ENCODE measurements around the gene TP53AIP1. TPM values are rescaled to one million over a fixed set of nuclear protein-coding genes. Genes with fewer than 3 reads are reported as not detected.
"Not testable (repeated sequence)": the region's sequence is repeated elsewhere in the genome, so short reads cannot be mapped to it uniquely, and the experiment has no call there.

The TP53AIP1 gene
- polyA plus RNA-seq, 2 of the 4 experiments (the other 2 are of a cell fraction) = 0.03 to 0.08 TPM

GRCh38 chr11:128924104-128924503 is 18.6 kb downstream of the TP53AIP1 start:
- DNase-seq (ENCODE audit: low read depth in 1 of 2, low spot score in 1 of 2) = no peak
- CTCF ChIA-PET = interaction anchor here (2.8 kb wide), 1 partner anchor 18 kb away, joined by 7 read pairs; no protein-coding TSS in a partner anchor
- H3K4me3 ChIP-seq = no peak overlapping the region

GRCh38 chr11:128921793-128922192 is 20.9 kb downstream of the TP53AIP1 start:
- no peak for TF ChIP-seq POLR2AphosphoS2 (conservative IDR thresholded peaks at IDR 0.05; ENCODE audit: low read length)
- TF ChIP-seq CTCF (IDR thresholded peaks at IDR 0.05) = no peak
- no peak for TF ChIP-seq ATOH8 (CRISPR knock-in tag; IDR thresholded peaks at IDR 0.05; ENCODE audit: low read depth)
- TF ChIP-seq HMGXB4 (CRISPR knock-in tag; IDR thresholded peaks at IDR 0.05; ENCODE audit: borderline replicate concordance) = no peak
- no peak for TF ChIP-seq PHF8 (IDR thresholded peaks at IDR 0.05; ENCODE audit: borderline replicate concordance, low read depth)
- TF ChIP-seq ZFP36 (IDR thresholded peaks at IDR 0.05; ENCODE audit: borderline replicate concordance, partially characterized antibody) = no peak
- TF ChIP-seq FOSB (CRISPR knock-in tag; IDR thresholded peaks at IDR 0.05) = no peak
- no peak for TF ChIP-seq GATA3 (IDR thresholded peaks at IDR 0.05; ENCODE audit: borderline replicate concordance)
- TF ChIP-seq USF2 (IDR thresholded peaks at IDR 0.05) = no peak
- no peak for TF ChIP-seq HOXA7 (CRISPR knock-in tag; IDR thresholded peaks at IDR 0.05)
- no peak for TF ChIP-seq KDM1A (IDR thresholded peaks at IDR 0.05; ENCODE audit: low read depth)
- FAIRE-seq = no peak
- no peak for DNase-seq (ENCODE audit: low read depth in 1 of 2, low spot score in 1 of 2)
- no peak overlapping the region for H3K4me2 ChIP-seq
- H3K9me3 ChIP-seq = no peaks in the 10 kb centered on the region
- no peak overlapping the region for H3K4me3 ChIP-seq
- POLR2A ChIA-PET = no interaction called here
- 87% methylated on average over 4 of the region's 4 CpGs for WGBS (ENCODE audit: missing lambda C conversion rate)
- H3K4me1 ChIP-seq = no peaks in the 10 kb centered on the region
- H3K27ac ChIP-seq = no peak overlapping the region
- no peak for ATAC-seq
- CTCF ChIA-PET = interaction anchor here (4.5 kb wide), 1 partner anchor 37 kb away, joined by 25 read pairs; no protein-coding TSS in a partner anchor

More at GRCh38 chr11:128924104-128924503, 18.6 kb downstream of the TP53AIP1 start:
- POLR2A ChIA-PET = no interaction called here
- ATAC-seq (no peak), FAIRE-seq (no peak)
- Histone ChIP-seq H3K27ac (no peak overlapping the region), H3K4me2 (no peak overlapping the region), H3K4me1 (no peaks in the 10 kb centered on the region), H3K9me3 (no peaks in the 10 kb centered on the region)
- WGBS (ENCODE audit: missing lambda C conversion rate) = 61% methylated on average over 7 of the region's 7 CpGs
- TF ChIP-seq NR3C1 (IDR thresholded peaks at IDR 0.05) (no peak), POLR2AphosphoS2 (conservative IDR thresholded peaks at IDR 0.05; ENCODE audit: low read length) (no peak), PHF8 (IDR thresholded peaks at IDR 0.05; ENCODE audit: borderline replicate concordance, low read depth) (no peak), MAX (IDR thresholded peaks at IDR 0.05) (no peak), CEBPB (IDR thresholded peaks at IDR 0.05) (no peak), HOXA7 (CRISPR knock-in tag; IDR thresholded peaks at IDR 0.05) (no peak), MAZ (IDR thresholded peaks at IDR 0.05; ENCODE audit: borderline replicate concordance, low read depth, low read length) (no peak)

- no peaks in the 10 kb centered on the region for H3K4me1 ChIP-seq
- no peak overlapping the region for H3K4me2 ChIP-seq
- no peak overlapping the region for H3K4me3 ChIP-seq
- FAIRE-seq (no peak), ATAC-seq (no peak), DNase-seq (ENCODE audit: low read depth in 1 of 2, low spot score in 1 of 2) (no peak)
- POLR2A ChIA-PET = no interaction called here
- WGBS (ENCODE audit: missing lambda C conversion rate) = 63% methylated on average over 12 of the region's 15 CpGs
- CTCF ChIA-PET = interaction anchor here (4.5 kb wide), 1 partner anchor 36 kb away, joined by 25 read pairs; no protein-coding TSS in a partner anchor
- no peak overlapping the region for H3K27ac ChIP-seq
- TF ChIP-seq E2F6 (IDR thresholded peaks at IDR 0.05; ENCODE audit: borderline replicate concordance, low read depth) (no peak), HDAC2 (IDR thresholded peaks at IDR 0.05) (no peak), JUN (IDR thresholded peaks at IDR 0.05) (no peak), ATOH8 (CRISPR knock-in tag; IDR thresholded peaks at IDR 0.05; ENCODE audit: low read depth) (no peak), RAD21 (conservative IDR thresholded peaks at IDR 0.05 in 1 of 2, IDR thresholded peaks at IDR 0.05 in 1 of 2) (no peak), ZFP36 (IDR thresholded peaks at IDR 0.05; ENCODE audit: borderline replicate concordance, partially characterized antibody) (no peak), CHD4 (IDR thresholded peaks at IDR 0.05; ENCODE audit: borderline replicate concordance) (no peak)
- H3K9me3 ChIP-seq = no peaks in the 10 kb centered on the region
These were observed 22.0 kb downstream of the TP53AIP1 start for GRCh38 chr11:128920666-128921065.

- not testable (repeated sequence) for H3K27ac ChIP-seq; H3K4me2 ChIP-seq; DNase-seq (ENCODE audit: low read depth in 1 of 2, low spot score in 1 of 2); FAIRE-seq; ATAC-seq; H3K4me1 ChIP-seq; H3K4me3 ChIP-seq; H3K9me3 ChIP-seq
- WGBS (ENCODE audit: missing lambda C conversion rate) = 53% methylated on average over 4 of the region's 7 CpGs
- POLR2A ChIA-PET = interaction anchor here (0.5 kb wide), 1 partner anchor 1348 kb away, joined by 3 read pairs; no protein-coding TSS in a partner anchor
- CTCF ChIA-PET = interaction anchor here (4.5 kb wide), 1 partner anchor 35 kb away, joined by 25 read pairs; no protein-coding TSS in a partner anchor
These were observed 23.0 kb downstream of the TP53AIP1 start for GRCh38 chr11:128919635-128920034.

Data from A549 (cell line).